H1 (cell line): ENCODE data around the gene CCDC179. TPM values are rescaled to one million over a fixed set of nuclear protein-coding genes. Genes with fewer than 3 reads are reported as not detected.

Source experiments
- CTCF ChIA-PET: fragments of 300-600 bp; sonication (Branson Sonifier 250); formaldehyde crosslinking; loops from one replicate; lab custom pipeline; 2021; ENCODE audit not compliant: partially characterized antibody; lab: Charles Lee
- POLR2A ChIA-PET: fragments of 300-600 bp; sonication (Branson Sonifier 250); formaldehyde crosslinking; loops from one replicate; lab custom pipeline; 2021; ENCODE audit warnings: inconsistent platforms; ENCODE audit not compliant: partially characterized antibody; lab: Charles Lee
- DNase-seq, 2 experiments: peaks; one replicate each; pipeline versions ENCODE4 v3.0.0 to v3.0.0-alpha.2; 2010 to 2022; ENCODE audit warnings: low spot score in 2 of 2, low read depth in 1 of 2, mixed read lengths in 1 of 2
- FAIRE-seq: peaks from 2 replicates; lab custom pipeline; 2011; peaks lifted over from hg19 to GRCh38; lab: Jason Lieb, UNC
- H2AFZ ChIP-seq: 2 replicates; pipeline ENCODE4 v1.8.1; 2012; ENCODE audit warnings: low read length, inconsistent platforms
- H2AK5ac ChIP-seq: 2 replicates; pipeline ENCODE4 v1.6.1; 2013; ENCODE audit warnings: low read depth, low read length
- H2BK120ac ChIP-seq: replicated peaks from 2 replicates; pipeline ENCODE3; 2013; ENCODE audit warnings: low read depth, low read length, inconsistent platforms
- H2BK12ac ChIP-seq: 2 replicates; pipeline ENCODE4 v1.6.1; 2013; ENCODE audit warnings: low read depth, low read length
- H2BK15ac ChIP-seq: 2 replicates; pipeline ENCODE4 v1.6.1; 2013; ENCODE audit warnings: low read length
- H2BK20ac ChIP-seq: 2 replicates; pipeline ENCODE4 v1.6.1; 2013; ENCODE audit warnings: low read length
- H2BK5ac ChIP-seq: 2 replicates; pipeline ENCODE4 v1.6.1; 2013; ENCODE audit warnings: low read depth, low read length
- H3K14ac ChIP-seq: 2 replicates; pipeline ENCODE4 v1.6.1; 2013; ENCODE audit warnings: inconsistent platforms; ENCODE audit not compliant: insufficient read length
- H3K18ac ChIP-seq: 2 replicates; pipeline ENCODE4 v1.6.1; 2013; ENCODE audit warnings: low read length; ENCODE audit errors: extremely low read depth
- H3K23ac ChIP-seq: 2 replicates; pipeline ENCODE4 v1.6.1; 2013; ENCODE audit warnings: inconsistent platforms; ENCODE audit not compliant: insufficient read length
- H3K23me2 ChIP-seq: 2 replicates; pipeline ENCODE4 v1.6.1; 2013; ENCODE audit warnings: low read depth, low read length
- H3K27ac ChIP-seq: 2 replicates; pipeline ENCODE4 v1.6.1; 2011; ENCODE audit warnings: low read depth, low read length, inconsistent platforms
- H3K27me3 ChIP-seq, 4 experiments: replicated peaks in 1 of 4; 1 replicate in 1 of 4; 2 replicates in 3 of 4; pipeline versions ENCODE4 v1.6.1 to v1.8.1; 2011 to 2013; ENCODE audit warnings: low read length in 3 of 4, mild to moderate bottlenecking in 3 of 4, inconsistent platforms in 2 of 4, mixed read lengths in 2 of 4, moderate library complexity in 1 of 4; ENCODE audit not compliant: control insufficient read depth in 3 of 4, insufficient read depth in 3 of 4; ENCODE audit errors: extremely low read depth in 1 of 4
- H3K36me3 ChIP-seq, 4 experiments: 2 replicates each; pipeline versions ENCODE4 v1.6.1 to v1.8.1; 2011 to 2013; ENCODE audit warnings: mild to moderate bottlenecking in 4 of 4, low read length in 3 of 4, moderate library complexity in 2 of 4, control low read depth in 1 of 4, inconsistent platforms in 1 of 4; ENCODE audit not compliant: insufficient read depth in 4 of 4, control insufficient read depth in 2 of 4
- H3K4ac ChIP-seq: replicated peaks from 2 replicates; pipeline ENCODE3; 2013; ENCODE audit warnings: low read length, low read depth, mixed read lengths, inconsistent platforms; ENCODE audit not compliant: insufficient read length
- H3K4me1 ChIP-seq, 4 experiments: replicated peaks in 1 of 4; 1 replicate in 1 of 4; 2 replicates in 3 of 4; pipeline versions ENCODE4 v1.6.1 to v1.8.1; 2011 to 2013; ENCODE audit warnings: low read length in 3 of 4, inconsistent platforms in 2 of 4, mixed read lengths in 1 of 4; ENCODE audit not compliant: insufficient read depth in 4 of 4, control insufficient read depth in 3 of 4
- H3K4me2 ChIP-seq, 2 experiments: 2 replicates each; pipeline versions ENCODE4 v1.6.1 to v1.8.1; 2011 to 2013; ENCODE audit warnings: low read depth in 2 of 2, low read length in 2 of 2, control low read depth in 1 of 2, inconsistent platforms in 1 of 2, mild to moderate bottlenecking in 1 of 2; ENCODE audit not compliant: insufficient read depth in 1 of 2
- H3K4me3 ChIP-seq, 4 experiments: fragments of 200-600, 300-600 bp in 1 of 4; sonication (generic), shearing (Covaris generic), sonication (Bioruptor Twin) in 1 of 4; 2 replicates each; pipeline versions ENCODE4 v1.5.1 to v1.8.1; 2011 to 2016; ENCODE audit warnings: low read length in 4 of 4, low read depth in 3 of 4, control low read depth in 2 of 4, inconsistent platforms in 2 of 4, mild to moderate bottlenecking in 2 of 4, mixed read lengths in 1 of 4, moderate library complexity in 1 of 4; ENCODE audit not compliant: insufficient read depth in 2 of 4; ENCODE audit errors: extremely low read depth in 1 of 4
- H3K56ac ChIP-seq: replicated peaks from 2 replicates; pipeline ENCODE3; 2013; ENCODE audit warnings: low read depth, mild to moderate bottlenecking, mixed read lengths, low read length, inconsistent platforms; ENCODE audit not compliant: insufficient read length
- H3K79me1 ChIP-seq: 2 replicates; pipeline ENCODE4 v1.6.1; 2013; ENCODE audit warnings: low read depth, low read length, control low read depth
- H3K79me2 ChIP-seq, 2 experiments: 2 replicates each; pipeline versions ENCODE4 v1.6.1 to v1.8.1; 2012 to 2013; ENCODE audit warnings: low read length in 2 of 2, mild to moderate bottlenecking in 2 of 2, inconsistent platforms in 1 of 2; ENCODE audit not compliant: insufficient read depth in 2 of 2, control insufficient read depth in 1 of 2
- H3K9ac ChIP-seq, 4 experiments: replicated peaks in 1 of 4; 1 replicate in 1 of 4; 2 replicates in 3 of 4; pipeline versions ENCODE4 v1.6.1 to v1.8.1; 2011 to 2013; ENCODE audit warnings: low read depth in 3 of 4, low read length in 3 of 4, control low read depth in 2 of 4, mild to moderate bottlenecking in 2 of 4, moderate library complexity in 2 of 4, inconsistent platforms in 1 of 4; ENCODE audit errors: extremely low read depth in 1 of 4
- H3K9me3 ChIP-seq, 2 experiments: 2 replicates each; pipeline versions ENCODE4 v1.6.1 to v1.8.1; 2012 to 2013; ENCODE audit warnings: mild to moderate bottlenecking in 2 of 2, moderate library complexity in 2 of 2, control low read depth in 1 of 2, inconsistent platforms in 1 of 2, low read depth in 1 of 2, low read length in 1 of 2, mixed read lengths in 1 of 2; ENCODE audit not compliant: insufficient read depth in 2 of 2
- H4K20me1 ChIP-seq, 2 experiments: replicated peaks in 1 of 2; 2 replicates each; pipeline versions ENCODE3 to v1.8.1; 2011 to 2013; ENCODE audit warnings: inconsistent platforms in 2 of 2, low read length in 2 of 2, mild to moderate bottlenecking in 1 of 2; ENCODE audit not compliant: insufficient read depth in 2 of 2, control insufficient read depth in 1 of 2
- H4K5ac ChIP-seq: 2 replicates; pipeline ENCODE4 v1.6.1; 2013; ENCODE audit warnings: low read length, low read depth, mixed read lengths, inconsistent platforms; ENCODE audit not compliant: insufficient read length
- H4K8ac ChIP-seq: 2 replicates; pipeline ENCODE4 v1.8.0; 2013; ENCODE audit warnings: mild to moderate bottlenecking, moderate library complexity, low read length, inconsistent platforms; ENCODE audit not compliant: insufficient read depth; ENCODE audit errors: extremely low read depth
- H4K91ac ChIP-seq: replicated peaks from 2 replicates; pipeline ENCODE3; 2013; ENCODE audit warnings: low read length, mixed read lengths, inconsistent platforms; ENCODE audit not compliant: insufficient read length
- BRCA1 ChIP-seq: IDR thresholded peaks from 2 replicates; pipeline ENCODE4 v1.6.1; 2012; ENCODE audit warnings: low read depth, low read length, improper control_type of control experiment
- EGR1 ChIP-seq: IDR thresholded peaks from 2 replicates; pipeline ENCODE4 v1.6.1; 2011; ENCODE audit warnings: low read depth, low read length, borderline replicate concordance
- TEAD4 ChIP-seq: IDR thresholded peaks from 2 replicates; pipeline ENCODE4 v1.6.1; 2012; ENCODE audit warnings: low read depth, low read length, inconsistent platforms, mixed read lengths
- WGBS, 2 experiments: shearing (Covaris generic) in 1 of 2; methylation state at CpG; one replicate each; pipeline versions ENCODE4 v1.1.6 to v1.1.7; 2013 to 2015; ENCODE audit warnings: low lambda C conversion rate in 2 of 2, mixed read lengths in 2 of 2, inconsistent platforms in 1 of 2, low coverage in 1 of 2, missing lambda C conversion rate in 1 of 2; ENCODE audit not compliant: insufficient replicate concordance in 2 of 2, insufficient coverage in 1 of 2, insufficient read length in 1 of 2; ENCODE audit errors: extremely low coverage in 1 of 2, missing lambda C conversion rate in 1 of 2; 5-methylcytosine and 5-hydroxymethylcytosine counted together
- polyA plus RNA-seq, 7 experiments: library from polyadenylated mRNA; depleted of rRNA in 3 of 7; stranded (reverse) in 5 of 7; unstranded in 2 of 7; fragments of >200 nt in 5 of 7; fragments of 200-250 nt in 2 of 7; gene quantifications; 1 replicate in 5 of 7; 2 replicates in 1 of 7; 4 replicates in 1 of 7; pipeline versions ENCODE4 v1.2.1 to v1.2.3, GENCODE V29; 2011 to 2013; ENCODE audit warnings: missing spikeins in 2 of 7, mixed read lengths in 2 of 7
- total RNA-seq: library from RNA; stranded (reverse); fragmentation: NEBNext Ultra II Directional; extraction: Animal tissue kit (Norgen Biotek cat#: 25700); gene quantifications from 2 replicates; pipeline ENCODE4 v1.2.1, GENCODE V29; 2021

The CCDC179 gene
- total and polyA plus RNA-seq, 2 of the 8 experiments (the other 6 are each of a cell fraction or from before 2014, with no cell fraction given): not detected

DNA sequence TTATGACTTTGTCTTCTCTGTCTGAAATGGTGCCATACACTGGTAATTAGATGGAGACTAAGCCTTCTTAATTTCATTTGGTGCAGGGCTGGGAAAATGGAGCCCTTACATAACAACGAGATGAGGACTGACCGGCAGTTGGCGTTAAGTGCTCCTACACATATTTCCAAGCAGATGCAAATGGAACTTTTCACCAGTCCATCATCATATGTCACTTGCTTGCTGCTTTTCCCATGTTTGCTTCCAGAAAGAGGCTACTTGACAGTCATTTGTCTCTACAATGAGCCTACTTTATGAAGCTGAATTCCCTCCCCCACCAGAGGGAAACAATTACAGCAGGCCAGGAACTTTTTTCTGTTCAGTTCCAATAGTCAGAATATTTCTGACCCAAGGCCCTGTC lies 63.2 kb downstream of the CCDC179 start:
- no peak overlapping the region for H3K9ac ChIP-seq
- POLR2A ChIA-PET: no interaction called here
- H3K27me3 ChIP-seq: no peaks in the 10 kb centered on the region
- H3K79me2 ChIP-seq: no peaks in the 10 kb centered on the region
- no peak overlapping the region for H3K27ac ChIP-seq
- no peak overlapping the region for H3K4ac ChIP-seq
- no peak overlapping the region for H3K18ac ChIP-seq
- H2AFZ ChIP-seq: no peak overlapping the region
- FAIRE-seq: no peak
- H3K4me2 ChIP-seq: no peak overlapping the region
- no peak overlapping the region for H3K23ac ChIP-seq
- H2BK20ac ChIP-seq: no peak overlapping the region
- H2BK12ac ChIP-seq: no peak overlapping the region
- H4K91ac ChIP-seq: no peak overlapping the region
- no peak overlapping the region for H2BK120ac ChIP-seq
- H2BK15ac ChIP-seq: no peak overlapping the region
- H3K23me2 ChIP-seq: no peaks in the 10 kb centered on the region
- no peaks in the 10 kb centered on the region for H3K36me3 ChIP-seq
- no peak overlapping the region for H4K8ac ChIP-seq
- H2BK5ac ChIP-seq: no peak overlapping the region
- TF ChIP-seq EGR1 (no peak), BRCA1 (no peak), TEAD4 (no peak)
- H2AK5ac ChIP-seq: no peak overlapping the region
- H3K56ac ChIP-seq: no peak overlapping the region
- no peaks in the 10 kb centered on the region for H3K79me1 ChIP-seq
- no peaks in the 10 kb centered on the region for H3K9me3 ChIP-seq
- WGBS, 2 experiments: 100% methylated on average over 3 of the region's 3 CpGs; no CpG with 5 or more reads in 1 of the 2 experiments
- no peaks in the 10 kb centered on the region for H3K4me1 ChIP-seq
- H4K20me1 ChIP-seq: no peaks in the 10 kb centered on the region
- no peak overlapping the region for H4K5ac ChIP-seq
- no peak overlapping the region for H3K4me3 ChIP-seq
- H3K14ac ChIP-seq: no peak overlapping the region
- CTCF ChIA-PET: interaction anchor here (0.9 to 2.9 kb wide), 2 partner anchors 9 to 12 kb away, joined by 3 to 14 read pairs; no protein-coding TSS in a partner anchor
- no peak for DNase-seq

Other genes with a start within 250 kb of the CCDC179 start
- gene FANCF, start 234.7 kb downstream of the CCDC179 start, total RNA-seq: 27.2 and 29.4 TPM in 2 replicates
- gene FANCF, start 234.7 kb downstream of the CCDC179 start, polyA plus RNA-seq (2011; rRNA removed): 10.0 and 11.6 TPM in 2 replicates
- 1.5 and 1.7 TPM in 2 replicates for gene GAS2, start 193.9 kb downstream of the CCDC179 start, total RNA-seq
- gene GAS2, start 193.9 kb downstream of the CCDC179 start, polyA plus RNA-seq (2011; rRNA removed): 0.70 and 0.71 TPM in 2 replicates
- gene SVIP, start 30.7 kb downstream of the CCDC179 start, total RNA-seq: 10.5 and 11.4 TPM in 2 replicates
- 0.69 and 1.2 TPM in 2 replicates for gene SVIP, start 30.7 kb downstream of the CCDC179 start, polyA plus RNA-seq (2011; rRNA removed)